GM06990 (cell line): Measurements from ENCODE around the gene GPRIN1.
A peak's percentile ranks its signal among the peaks of the same experiment; 100 is the strongest.

ENCODE experiments used
- DNase-seq: peaks from one replicate; pipeline ENCODE4 v3.0.0-alpha.2; 2011; ENCODE audit not compliant: insufficient read length; ENCODE audit errors: extremely low read depth
- H3K27me3 ChIP-seq: replicated peaks from 2 replicates; pipeline ENCODE4 v1.6.0; 2011; ENCODE audit warnings: low read length; ENCODE audit not compliant: control insufficient read depth, insufficient read depth
- H3K36me3 ChIP-seq: 2 replicates; pipeline ENCODE4 v1.5.1; 2011; ENCODE audit warnings: low read length; ENCODE audit not compliant: control insufficient read depth, insufficient read depth
- H3K4me3 ChIP-seq: replicated peaks from 2 replicates; pipeline ENCODE4 v1.5.1; 2011; ENCODE audit warnings: low read depth, mild to moderate bottlenecking, control low read depth, low read length
- CTCF ChIP-seq: IDR thresholded peaks from 2 replicates; pipeline ENCODE4 v1.5.1; 2011; ENCODE audit warnings: low read length, control low read depth, mild to moderate bottlenecking, inconsistent platforms; ENCODE audit not compliant: insufficient read depth, poor library complexity, severe bottlenecking

GPRIN1 gene

GRCh38 chr5:176609724-176610434 lies at the start of gene GPRIN1:
Gene GPRIN1 (minus strand): TSS chr5:176610156. CDS start chr5:176599834, 10,322 bp downstream.
- H3K27me3 ChIP-seq: no peaks in the 10 kb centered on the region; the same call in 1 of the 2 replicates
- TF ChIP-seq CTCF: peak; percentile 41
- no peaks in the 10 kb centered on the region for H3K36me3 ChIP-seq
- peak within 1 kb of the TSS; percentile 73 for H3K4me3 ChIP-seq
- DNase-seq: peak; percentile 79

- TF ChIP-seq CTCF: no peak
- H3K27me3 ChIP-seq: no peaks in the 10 kb centered on the region
- no peak for DNase-seq
- no peak overlapping the region for H3K4me3 ChIP-seq
- H3K36me3 ChIP-seq: peaks cover 1% of the 10 kb centered on the region; the same call in 1 of the 2 replicates
These were observed 49.5 kb upstream of the GPRIN1 start for GRCh38 chr5:176659512-176659839.

GRCh38 chr5:176658817-176659511 lies 49.0 kb upstream of the GPRIN1 start:
- TF ChIP-seq CTCF: no peak
- Histone ChIP-seq H3K36me3 (peaks cover 1% of the 10 kb centered on the region; the same call in 1 of the 2 replicates), H3K4me3 (peak overlapping the region; percentile 8; the same call in 1 of the 2 replicates), H3K27me3 (no peaks in the 10 kb centered on the region)
- DNase-seq: no peak

GRCh38 chr5:176658007-176658599 lies 48.1 kb upstream of the GPRIN1 start:
- no peak overlapping the region for H3K4me3 ChIP-seq
- H3K36me3 ChIP-seq: peaks cover 1% of the 10 kb centered on the region; the same call in 1 of the 2 replicates
- no peak for DNase-seq
- TF ChIP-seq CTCF: peak; percentile 96
- no peaks in the 10 kb centered on the region for H3K27me3 ChIP-seq

GRCh38 chr5:176656467-176656990 lies 46.6 kb upstream of the GPRIN1 start:
- no peak for TF ChIP-seq CTCF
- H3K4me3 ChIP-seq: no peak overlapping the region
- no peak for DNase-seq
- no peaks in the 10 kb centered on the region for H3K27me3 ChIP-seq
- H3K36me3 ChIP-seq: peaks cover 1% of the 10 kb centered on the region; the same call in 1 of the 2 replicates
